PC-9 (cell line): ENCODE data around the gene MAP3K4. TPM values are rescaled to one million over a fixed set of nuclear protein-coding genes. Genes with fewer than 3 reads are reported as not detected.

Source experiments
- BruUV-seq: library from RNA; stranded (reverse); fragments of 400-500 nt; replicated peaks from 2 replicates; lab custom pipeline; 2021; lab: Mats Ljungman, UMichigan
- CTCF ChIA-PET: fragments of 300-600 bp; sonication (Branson Sonifier 250); formaldehyde crosslinking; loops from one replicate; lab custom pipeline; 2022; ENCODE audit warnings: antibody characterized with exemption; lab: Charles Lee
- POLR2A ChIA-PET: fragments of 300-600 bp; sonication (Branson Sonifier 250); formaldehyde crosslinking; loops from one replicate; lab custom pipeline; 2022; ENCODE audit warnings: antibody characterized with exemption; ENCODE audit not compliant: unreplicated experiment; lab: Charles Lee
- DNase-seq, 2 experiments: peaks; one replicate each; pipeline versions ENCODE4 v3.0.0 to v3.0.0-alpha.2; 2015 to 2022; ENCODE audit warnings: mixed read lengths in 1 of 2
- H2AFZ ChIP-seq: fragments of 200-600 bp; sonication (generic); 2 replicates; pipeline ENCODE4 v1.8.1; 2017; ENCODE audit warnings: antibody characterized with exemption
- H3F3A ChIP-seq: fragments of 200-600 bp; sonication (generic); 2 replicates; pipeline ENCODE4 v1.8.1; 2017; ENCODE audit warnings: antibody characterized with exemption, mild to moderate bottlenecking, low read depth; ENCODE audit not compliant: insufficient read depth
- H3K27ac ChIP-seq: fragments of 200-600 bp; sonication (generic); 2 replicates; pipeline ENCODE4 v1.6.1; 2016; ENCODE audit warnings: mixed run types
- H3K27me3 ChIP-seq: fragments of 200-600 bp; sonication (generic); 2 replicates; pipeline ENCODE4 v1.6.1; 2016; ENCODE audit warnings: low read depth, mixed run types; ENCODE audit not compliant: insufficient read depth
- H3K36me3 ChIP-seq: fragments of 200-600 bp; sonication (generic); 2 replicates; pipeline ENCODE4 v1.6.1; 2016; ENCODE audit warnings: low read depth, mixed run types
- H3K4me1 ChIP-seq: fragments of 200-600 bp; sonication (generic); replicated peaks from 2 replicates; pipeline ENCODE4 v1.6.1; 2016; ENCODE audit warnings: mixed run types; ENCODE audit not compliant: insufficient read depth
- H3K4me2 ChIP-seq: fragments of 200-600 bp; sonication (generic); 2 replicates; pipeline ENCODE4 v1.6.1; 2017; ENCODE audit warnings: mixed run types
- H3K4me3 ChIP-seq: fragments of 200-600 bp; sonication (generic); 2 replicates; pipeline ENCODE4 v1.6.1; 2016; ENCODE audit warnings: mixed run types
- H3K79me2 ChIP-seq: fragments of 200-600 bp; sonication (generic); 2 replicates; pipeline ENCODE4 v1.6.1; 2017; ENCODE audit warnings: low read depth, mixed run types
- H3K9me2 ChIP-seq: fragments of 200-600 bp; sonication (generic); 2 replicates; pipeline ENCODE4 v1.8.1; 2017; ENCODE audit warnings: mild to moderate bottlenecking; ENCODE audit not compliant: insufficient read depth
- H3K9me3 ChIP-seq: fragments of 200-600 bp; sonication (generic); 2 replicates; pipeline ENCODE4 v1.8.1; 2016; ENCODE audit warnings: low read depth; ENCODE audit not compliant: insufficient read depth
- H4K20me1 ChIP-seq: fragments of 200-600 bp; sonication (generic); 2 replicates; pipeline ENCODE4 v1.8.1; 2017; ENCODE audit not compliant: insufficient read depth
- EZH2 ChIP-seq: fragments of 200-600 bp; sonication (generic); IDR thresholded peaks from 2 replicates; pipeline ENCODE4 v1.8.0; 2017; ENCODE audit warnings: antibody characterized with exemption, low read depth
- intact Hi-C: fragments of 100-400 bp; cut with micrococcal nuclease; formaldehyde crosslinking; loops from one replicate; pipeline ENCODE4 v1.10.0; 2022; ENCODE audit not compliant: unreplicated experiment
- total RNA-seq: library from RNA; stranded (reverse); gene quantifications from 2 replicates; pipeline ENCODE4 v1.2.3, GENCODE V29; 2021
- TF ChIP-seq, protein P1 (sequence below): fragments of 200-600 bp; sonication (generic); conservative IDR thresholded peaks from 2 replicates; pipeline ENCODE4 v1.6.1; 2017; ENCODE audit warnings: mixed run types, antibody characterized with exemption, mild to moderate bottlenecking, moderate library complexity

The MAP3K4 gene
- total RNA-seq, 1 experiment from 2014 or later: 13.0 TPM

DNA sequence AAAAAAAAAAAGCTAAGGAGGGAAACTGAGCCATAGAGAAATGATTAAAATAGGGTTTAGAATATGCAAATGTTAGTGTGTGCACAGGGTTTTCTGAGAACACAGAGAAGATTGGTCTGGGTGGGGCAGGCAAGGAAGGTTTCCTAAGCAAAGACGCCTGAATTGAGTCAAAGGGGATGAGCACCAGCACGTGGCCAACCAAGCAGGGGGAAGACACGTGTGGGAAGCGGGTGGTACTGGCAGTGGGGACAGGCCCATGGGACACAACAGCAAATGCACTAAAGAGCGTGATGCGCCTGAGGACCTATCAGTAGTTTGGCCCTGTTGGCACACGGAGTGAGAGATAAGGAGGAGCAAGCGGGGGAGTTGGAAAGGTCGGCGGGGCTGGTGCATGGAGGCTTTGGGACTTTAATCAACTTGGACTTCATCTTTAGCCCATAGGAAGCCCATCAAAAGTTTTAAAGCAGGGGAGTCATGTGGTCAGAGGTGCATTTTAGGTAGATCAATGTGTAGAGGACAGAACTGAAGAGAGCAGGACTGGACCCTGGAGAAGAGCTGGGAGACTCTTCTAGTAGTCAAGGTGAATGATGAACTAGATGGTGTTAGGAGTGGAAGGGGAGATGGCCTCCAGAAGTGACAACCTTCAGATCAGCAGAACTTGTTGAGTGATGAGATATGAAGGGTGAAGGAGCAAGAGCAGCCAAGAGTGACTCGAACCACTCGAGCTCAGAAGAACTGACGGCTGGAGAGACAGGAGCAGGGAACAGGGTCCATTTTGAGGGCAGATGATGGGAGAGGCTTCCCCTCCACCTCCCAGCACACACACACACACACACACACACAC, 40.2 kb upstream of the MAP3K4 start:
- H3K36me3 ChIP-seq: no peaks in the 10 kb centered on the region
- ChIA-PET POLR2A (no interaction called here), CTCF (no interaction called here)
- H3K9me3 ChIP-seq: no peaks in the 10 kb centered on the region
- no peaks in the 10 kb centered on the region for H4K20me1 ChIP-seq
- no peaks in the 10 kb centered on the region for H3K9me2 ChIP-seq
- H3K27ac ChIP-seq: no peak overlapping the region
- no peaks in the 10 kb centered on the region for H3F3A ChIP-seq
- TF ChIP-seq EZH2: no peak
- TF ChIP-seq, protein P1, sequence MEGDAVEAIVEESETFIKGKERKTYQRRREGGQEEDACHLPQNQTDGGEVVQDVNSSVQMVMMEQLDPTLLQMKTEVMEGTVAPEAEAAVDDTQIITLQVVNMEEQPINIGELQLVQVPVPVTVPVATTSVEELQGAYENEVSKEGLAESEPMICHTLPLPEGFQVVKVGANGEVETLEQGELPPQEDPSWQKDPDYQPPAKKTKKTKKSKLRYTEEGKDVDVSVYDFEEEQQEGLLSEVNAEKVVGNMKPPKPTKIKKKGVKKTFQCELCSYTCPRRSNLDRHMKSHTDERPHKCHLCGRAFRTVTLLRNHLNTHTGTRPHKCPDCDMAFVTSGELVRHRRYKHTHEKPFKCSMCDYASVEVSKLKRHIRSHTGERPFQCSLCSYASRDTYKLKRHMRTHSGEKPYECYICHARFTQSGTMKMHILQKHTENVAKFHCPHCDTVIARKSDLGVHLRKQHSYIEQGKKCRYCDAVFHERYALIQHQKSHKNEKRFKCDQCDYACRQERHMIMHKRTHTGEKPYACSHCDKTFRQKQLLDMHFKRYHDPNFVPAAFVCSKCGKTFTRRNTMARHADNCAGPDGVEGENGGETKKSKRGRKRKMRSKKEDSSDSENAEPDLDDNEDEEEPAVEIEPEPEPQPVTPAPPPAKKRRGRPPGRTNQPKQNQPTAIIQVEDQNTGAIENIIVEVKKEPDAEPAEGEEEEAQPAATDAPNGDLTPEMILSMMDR: no peak
- no peak for DNase-seq
- peaks cover 56% of the 10 kb centered on the region for H3K27me3 ChIP-seq
- H2AFZ ChIP-seq: no peak overlapping the region
- H3K4me3 ChIP-seq: no peak overlapping the region
- no peak overlapping the region for H3K4me2 ChIP-seq
- BruUV-seq: no TSS peak
- no peaks in the 10 kb centered on the region for H3K79me2 ChIP-seq
- no peaks in the 10 kb centered on the region for H3K4me1 ChIP-seq
- intact Hi-C loops: no loop called here

DNA sequence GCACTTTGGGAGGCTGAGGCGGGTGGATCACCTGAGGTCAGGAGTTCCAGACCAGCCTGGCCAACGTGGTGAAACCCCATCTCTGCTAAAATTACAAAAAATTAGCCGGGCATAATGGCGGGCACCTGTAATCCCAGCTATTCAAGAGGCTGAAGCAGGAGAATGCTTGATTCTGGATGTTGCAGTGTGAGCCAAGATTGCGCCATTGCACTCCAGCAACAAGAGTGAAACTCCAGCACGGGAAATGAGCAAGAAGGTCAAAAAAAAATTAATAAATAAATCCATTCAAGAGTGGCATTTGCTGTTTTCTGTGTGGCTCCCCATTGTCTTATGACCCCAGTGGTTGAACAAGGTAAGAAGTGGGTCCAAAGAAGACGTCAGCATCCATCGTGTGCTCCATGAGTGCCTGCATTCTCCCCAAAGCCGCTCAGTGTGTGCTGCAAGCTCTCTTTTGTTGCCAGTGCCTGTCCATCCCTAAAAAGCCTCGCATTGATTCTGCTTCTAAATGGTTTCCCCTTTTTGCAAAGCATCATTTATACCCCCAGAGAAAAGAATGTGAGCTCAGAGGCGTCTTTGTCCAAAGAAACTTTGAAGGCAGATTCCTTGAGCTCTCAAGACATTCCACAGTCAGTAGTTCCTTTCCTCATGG, 38.8 kb upstream of the MAP3K4 start:
- no peaks in the 10 kb centered on the region for H3K36me3 ChIP-seq
- no peak overlapping the region for H2AFZ ChIP-seq
- DNase-seq: no peak
- intact Hi-C loops: no loop called here
- no peaks in the 10 kb centered on the region for H3F3A ChIP-seq
- ChIA-PET POLR2A (no interaction called here), CTCF (no interaction called here)
- no peaks in the 10 kb centered on the region for H3K79me2 ChIP-seq
- H3K4me2 ChIP-seq: no peak overlapping the region
- H4K20me1 ChIP-seq: no peaks in the 10 kb centered on the region
- H3K27ac ChIP-seq: no peak overlapping the region
- no peaks in the 10 kb centered on the region for H3K4me1 ChIP-seq
- no TSS peak for BruUV-seq
- no peaks in the 10 kb centered on the region for H3K9me2 ChIP-seq
- H3K9me3 ChIP-seq: no peaks in the 10 kb centered on the region
- H3K27me3 ChIP-seq: peaks cover 67% of the 10 kb centered on the region
- no peak overlapping the region for H3K4me3 ChIP-seq
- TF ChIP-seq EZH2: no peak
- TF ChIP-seq, protein P1: no peak

DNA sequence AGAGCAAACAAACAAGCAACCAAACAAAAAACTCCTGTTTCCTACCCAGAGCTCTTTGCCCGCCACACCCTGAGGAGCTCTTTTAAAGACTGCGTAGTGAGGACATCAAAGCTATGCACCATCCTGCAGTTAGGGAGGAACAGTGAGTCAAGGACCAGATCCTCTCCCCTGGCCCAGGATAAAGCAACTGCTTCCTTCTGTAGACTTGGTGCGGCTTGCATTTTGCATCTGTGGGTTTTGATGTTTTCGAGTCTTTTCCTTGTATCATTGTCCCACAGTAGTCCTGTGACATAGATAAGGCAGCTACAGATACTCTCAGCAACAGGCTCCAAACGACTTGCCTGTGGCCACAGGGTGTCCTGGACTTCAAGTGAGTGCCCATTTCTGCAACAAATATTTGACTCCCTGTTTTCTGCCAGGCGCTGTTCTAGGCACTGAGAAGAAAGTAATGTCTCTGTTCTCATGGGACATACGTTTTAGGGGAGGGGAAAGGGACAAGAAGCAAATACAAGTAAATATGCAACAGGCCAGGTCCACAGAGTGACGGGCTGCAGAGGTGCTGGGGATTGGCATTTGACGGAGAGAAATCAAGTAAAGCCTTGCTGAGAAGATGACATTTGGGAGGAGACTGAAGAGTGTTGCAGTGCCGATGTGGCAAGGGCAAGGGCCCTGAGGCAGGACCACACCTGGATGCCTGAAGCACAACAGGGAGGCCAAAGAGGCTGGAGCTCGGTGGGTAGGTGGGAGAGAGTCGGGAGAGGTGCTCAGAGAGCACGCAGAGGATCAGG, 35.9 kb upstream of the MAP3K4 start:
- Histone ChIP-seq H3K79me2 (no peaks in the 10 kb centered on the region), H3K27ac (no peak overlapping the region), H3K9me3 (no peaks in the 10 kb centered on the region), H3K4me2 (no peak overlapping the region), H3F3A (no peaks in the 10 kb centered on the region), H3K4me1 (no peaks in the 10 kb centered on the region), H3K4me3 (no peak overlapping the region), H2AFZ (no peak overlapping the region), H3K27me3 (peaks cover 64% of the 10 kb centered on the region), H3K36me3 (no peaks in the 10 kb centered on the region), H3K9me2 (no peaks in the 10 kb centered on the region), H4K20me1 (no peaks in the 10 kb centered on the region)
- POLR2A ChIA-PET: no interaction called here
- CTCF ChIA-PET: no interaction called here
- TF ChIP-seq, protein P1: no peak
- no peak for TF ChIP-seq EZH2
- no TSS peak for BruUV-seq
- intact Hi-C loops: no loop called here
- DNase-seq: no peak
